H54 (cell line): ENCODE results near the gene BBS5.
A peak's percentile ranks its signal among the peaks of the same experiment; 100 is the strongest.

Experiments
- DNase-seq: peaks from one replicate; pipeline ENCODE4 v3.0.0; 2011; ENCODE audit warnings: low spot score, mixed read lengths; ENCODE audit not compliant: insufficient read length
- FAIRE-seq: peaks from 3 replicates; lab custom pipeline; 2011; peaks lifted over from hg19 to GRCh38; lab: Jason Lieb, UNC
- POLR2A ChIP-seq: IDR thresholded peaks from 2 replicates; pipeline ENCODE4 v1.6.1; 2011; ENCODE audit warnings: low read depth, mild to moderate bottlenecking, low read length

Gene BBS5

DNA sequence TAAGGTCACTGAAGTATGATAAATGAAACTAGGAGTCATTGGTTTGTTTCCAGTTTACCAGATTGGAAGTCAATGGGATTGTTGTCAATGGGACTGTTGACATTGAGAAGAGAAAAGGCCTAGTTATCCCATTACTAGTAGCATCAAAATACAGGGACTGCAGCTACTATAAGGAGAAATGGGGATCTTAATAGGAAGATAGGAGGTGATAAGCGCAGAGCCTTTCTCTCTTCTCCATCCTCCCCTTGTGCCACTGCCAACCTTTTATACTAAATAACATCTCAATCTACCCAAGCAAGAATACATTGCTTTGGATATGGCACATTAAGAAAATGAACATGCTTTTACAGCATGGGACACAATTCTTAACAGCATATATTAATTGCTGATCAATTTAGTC, 10.5 kb upstream of the BBS5 start:
- FAIRE-seq (no peak), DNase-seq (no peak)
- TF ChIP-seq POLR2A = no peak

GRCh38 chr2:169469952-169470572, 9.2 kb upstream of the BBS5 start:
- FAIRE-seq (no peak), DNase-seq (no peak)
- TF ChIP-seq POLR2A = no peak

- no peak for TF ChIP-seq POLR2A
- DNase-seq = no peak
- no peak for FAIRE-seq
These were observed 7.0 kb upstream of the BBS5 start for GRCh38 chr2:169472249-169472648.

DNA sequence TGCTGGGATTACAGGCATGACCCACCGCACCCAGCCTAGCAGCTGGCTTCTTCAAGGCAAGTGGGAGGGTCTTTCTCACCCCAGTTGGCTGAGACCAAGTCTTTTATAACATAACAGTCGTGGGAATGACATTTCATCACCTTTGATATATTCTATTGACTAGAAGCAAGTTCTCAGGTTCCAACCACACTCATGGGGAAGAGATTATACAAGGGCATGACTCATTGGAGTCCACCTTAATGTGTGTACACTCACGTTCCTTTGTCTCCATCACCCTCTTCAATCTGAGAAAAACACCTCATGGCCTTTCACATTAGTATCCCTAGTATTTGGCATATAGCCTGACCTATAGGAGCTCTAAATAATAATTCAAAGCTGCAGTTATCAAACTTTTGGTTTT, 2.8 kb upstream of the BBS5 start:
- FAIRE-seq (no peak), DNase-seq (no peak)
- TF ChIP-seq POLR2A = no peak

DNA sequence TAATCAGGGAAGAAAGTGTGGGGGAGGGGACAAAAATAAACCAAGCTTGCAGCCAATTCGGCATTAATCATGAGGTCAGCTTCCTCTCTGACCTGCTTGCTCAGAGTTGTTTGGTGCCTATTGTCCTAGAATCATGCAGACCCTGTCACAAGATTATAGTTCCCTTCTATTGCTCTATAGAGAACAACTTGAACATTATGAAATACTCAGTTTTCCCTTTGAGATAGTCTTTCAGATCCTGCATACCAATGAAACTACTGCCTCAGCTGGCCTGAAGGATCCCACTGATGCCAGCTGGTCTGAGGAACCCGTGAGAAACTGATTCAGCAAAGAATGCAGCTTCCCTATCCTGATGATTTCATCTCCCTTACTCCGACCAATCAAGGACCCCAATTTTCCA, 955 bp upstream of the BBS5 start:
- DNase-seq (no peak), FAIRE-seq (no peak)
- no peak for TF ChIP-seq POLR2A

GRCh38 chr2:169478745-169479256, 493 bp upstream of the BBS5 start:
- no peak for DNase-seq
- TF ChIP-seq POLR2A = no peak
- no peak for FAIRE-seq

DNA sequence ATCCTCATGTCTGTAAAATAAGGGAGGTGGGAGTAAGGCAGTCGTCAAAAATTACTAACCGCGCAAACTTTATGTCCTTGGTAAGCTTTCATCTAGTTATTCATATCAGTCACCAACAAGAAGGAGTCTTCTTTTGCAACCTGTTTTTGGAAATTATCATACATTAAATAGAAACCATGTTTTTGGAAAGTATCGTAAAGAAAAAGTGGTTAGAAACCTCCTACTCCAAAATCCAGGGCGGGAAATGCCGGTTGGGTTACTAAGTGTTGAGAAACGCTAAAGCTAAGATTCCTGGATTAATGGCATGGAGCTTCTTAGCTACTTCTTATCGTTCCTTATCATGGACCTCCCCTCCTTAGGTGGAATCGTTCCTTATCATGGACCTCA, 778 bp downstream of the BBS5 start:
- FAIRE-seq (no peak), DNase-seq (no peak)
- no peak for TF ChIP-seq POLR2A

DNA sequence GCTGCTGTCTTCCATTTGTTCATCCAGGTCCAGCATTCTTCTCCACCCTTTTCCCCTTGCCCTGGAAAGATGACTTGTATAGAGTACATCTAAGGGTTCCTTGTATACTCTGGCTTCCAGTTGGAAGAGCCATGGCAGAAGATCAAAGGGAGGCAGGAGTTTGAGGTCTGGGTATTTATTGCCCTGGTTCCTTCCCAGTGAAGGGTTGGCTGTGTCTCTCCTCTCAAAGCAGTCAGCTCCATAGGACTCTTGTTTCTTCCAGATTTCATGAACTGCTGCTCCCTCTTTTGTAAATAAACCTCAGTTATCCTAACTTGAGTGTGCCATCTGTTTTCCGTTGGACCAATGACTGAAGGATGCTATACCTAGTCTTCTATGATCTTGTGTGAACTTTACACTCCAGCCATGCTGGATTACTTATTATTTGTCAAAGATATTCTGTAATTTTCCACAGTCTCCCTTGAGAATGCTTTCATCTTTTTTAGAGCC, 6.4 kb downstream of the BBS5 start:
- no peak for FAIRE-seq
- no peak for TF ChIP-seq POLR2A
- DNase-seq = no peak

- FAIRE-seq = no peak
These were observed 7.2 kb downstream of the BBS5 start for GRCh38 chr2:169486487-169486886.

GRCh38 chr2:169490834-169491233, 11.5 kb downstream of the BBS5 start:
- FAIRE-seq (no peak), DNase-seq (no peak)
- TF ChIP-seq POLR2A = no peak

More at GRCh38 chr2:169486487-169486886, 7.2 kb downstream of the BBS5 start:
- TF ChIP-seq POLR2A = no peak
- DNase-seq = no peak

- FAIRE-seq (no peak), DNase-seq (no peak)
- TF ChIP-seq POLR2A = no peak
These were observed 12.1 kb downstream of the BBS5 start for GRCh38 chr2:169491378-169491777.

GRCh38 chr2:169493360-169493759, 14.1 kb downstream of the BBS5 start:
- no peak for TF ChIP-seq POLR2A
- FAIRE-seq = no peak
- DNase-seq = no peak

- FAIRE-seq (no peak), DNase-seq (no peak)
- TF ChIP-seq POLR2A = no peak
These were observed 16.1 kb downstream of the BBS5 start for GRCh38 chr2:169495310-169495928.

- DNase-seq (no peak), FAIRE-seq (no peak)
- no peak for TF ChIP-seq POLR2A
These were observed 25.4 kb downstream of the BBS5 start for GRCh38 chr2:169504651-169505050.

DNA sequence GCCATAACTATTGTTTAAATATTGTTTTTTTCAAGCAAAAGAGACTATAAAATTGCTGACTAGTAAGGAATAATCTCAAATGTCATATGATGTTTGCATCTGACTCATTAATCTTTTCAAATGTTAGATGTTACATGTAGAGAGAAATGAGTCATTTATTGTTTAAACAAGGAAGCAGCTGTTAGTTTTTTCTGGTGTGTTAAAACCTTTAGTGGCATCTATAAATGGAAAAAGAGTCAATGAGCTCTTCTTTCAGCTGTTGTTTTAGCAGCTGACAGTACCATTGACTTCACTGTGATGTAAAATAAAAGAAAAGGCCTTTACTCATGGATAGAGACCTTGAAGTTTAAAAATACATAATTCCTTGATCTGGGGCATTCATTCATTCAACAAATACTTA, 28.4 kb downstream of the BBS5 start:
- DNase-seq (peak; percentile 21), FAIRE-seq (no peak)
- TF ChIP-seq POLR2A = no peak
